H9 (cell line): Measurements from ENCODE around the gene KRTAP19-4. TPM values are rescaled to one million over a fixed set of nuclear protein-coding genes. Genes with fewer than 3 reads are reported as not detected.

Experiments
- DNase-seq: peaks from one replicate; pipeline ENCODE4 v3.0.0-alpha.2; 2017
- H2AFZ ChIP-seq: one replicate; pipeline ENCODE4 v1.6.1; 2013; ENCODE audit warnings: mild to moderate bottlenecking, low read length, control low read depth, moderate library complexity
- H2AK5ac ChIP-seq: 2 replicates; pipeline ENCODE4 v1.6.1; 2013; ENCODE audit warnings: low read length, control low read depth, mixed read lengths; ENCODE audit not compliant: insufficient read length
- H2BK120ac ChIP-seq: one replicate; pipeline ENCODE4 v1.6.1; 2013; ENCODE audit warnings: low read depth, mild to moderate bottlenecking, low read length, control low read depth, inconsistent platforms; ENCODE audit not compliant: poor library complexity, severe bottlenecking
- H2BK12ac ChIP-seq: 2 replicates; pipeline ENCODE4 v1.6.1; 2013; ENCODE audit warnings: low read length, control low read depth, mixed read lengths, low read depth; ENCODE audit not compliant: insufficient read length
- H2BK15ac ChIP-seq: 2 replicates; pipeline ENCODE4 v1.6.1; 2013; ENCODE audit warnings: low read depth, low read length, control low read depth
- H2BK20ac ChIP-seq: one replicate; pipeline ENCODE4 v1.6.1; 2013; ENCODE audit warnings: low read depth, mild to moderate bottlenecking, low read length, control low read depth, inconsistent platforms; ENCODE audit not compliant: poor library complexity, severe bottlenecking
- H2BK5ac ChIP-seq: 2 replicates; pipeline ENCODE4 v1.6.1; 2013; ENCODE audit warnings: low read length, control low read depth, mixed read lengths; ENCODE audit not compliant: insufficient read length
- H3K14ac ChIP-seq: 2 replicates; pipeline ENCODE4 v1.6.1; 2013; ENCODE audit warnings: low read length, control low read depth; ENCODE audit not compliant: insufficient read depth
- H3K18ac ChIP-seq: 2 replicates; pipeline ENCODE4 v1.6.1; 2013; ENCODE audit warnings: low read depth, mild to moderate bottlenecking, mixed read lengths, low read length, control low read depth; ENCODE audit not compliant: insufficient read length
- H3K23ac ChIP-seq: 2 replicates; pipeline ENCODE4 v1.6.1; 2013; ENCODE audit warnings: low read length, control low read depth, mixed read lengths, low read depth; ENCODE audit not compliant: insufficient read length
- H3K23me2 ChIP-seq: 2 replicates; pipeline ENCODE4 v1.6.1; 2013; ENCODE audit warnings: low read depth, mild to moderate bottlenecking, mixed read lengths, low read length, control low read depth; ENCODE audit not compliant: insufficient read length, poor library complexity, severe bottlenecking
- H3K27ac ChIP-seq: 2 replicates; pipeline ENCODE4 v1.5.1; 2013; ENCODE audit warnings: low read length, control low read depth, mixed read lengths, low read depth; ENCODE audit not compliant: insufficient read length
- H3K27me3 ChIP-seq: 2 replicates; pipeline ENCODE4 v1.6.1; 2013; ENCODE audit warnings: low read length, control low read depth, inconsistent platforms; ENCODE audit not compliant: insufficient read depth
- H3K4ac ChIP-seq: 2 replicates; pipeline ENCODE4 v1.6.1; 2013; ENCODE audit warnings: low read depth, mild to moderate bottlenecking, control low read depth, inconsistent platforms, low read length, moderate library complexity
- H3K4me1 ChIP-seq: 2 replicates; pipeline ENCODE4 v1.6.1; 2013; ENCODE audit warnings: low read length, control low read depth, inconsistent platforms; ENCODE audit not compliant: insufficient read depth
- H3K4me2 ChIP-seq: 2 replicates; pipeline ENCODE4 v1.6.1; 2013; ENCODE audit warnings: low read length, control low read depth, mixed read lengths; ENCODE audit not compliant: insufficient read length, insufficient read depth
- H3K56ac ChIP-seq: 2 replicates; pipeline ENCODE4 v1.6.1; 2013; ENCODE audit warnings: low read depth, mild to moderate bottlenecking, mixed read lengths, low read length, control low read depth; ENCODE audit not compliant: insufficient read length
- H3K79me1 ChIP-seq: 2 replicates; pipeline ENCODE4 v1.6.1; 2013; ENCODE audit warnings: low read depth, mild to moderate bottlenecking, moderate library complexity, low read length, control low read depth, inconsistent platforms; ENCODE audit not compliant: insufficient read depth, poor library complexity, severe bottlenecking
- H3K79me2 ChIP-seq: 2 replicates; pipeline ENCODE4 v1.6.1; 2013; ENCODE audit warnings: low read length, control low read depth, inconsistent platforms; ENCODE audit not compliant: insufficient read depth
- H3K9ac ChIP-seq: 2 replicates; pipeline ENCODE4 v1.6.1; 2013; ENCODE audit warnings: low read length, control low read depth, mixed read lengths; ENCODE audit not compliant: insufficient read length; ENCODE audit errors: extremely low read depth
- H3K9me3 ChIP-seq: one replicate; pipeline ENCODE4 v1.6.1; 2013; ENCODE audit warnings: low read depth, low read length, inconsistent platforms; ENCODE audit not compliant: control insufficient read depth
- H3T11ph ChIP-seq: one replicate; pipeline ENCODE4 v1.6.1; 2013; ENCODE audit warnings: mild to moderate bottlenecking, low read length, control low read depth, inconsistent platforms
- H4K20me1 ChIP-seq: one replicate; pipeline ENCODE4 v1.6.1; 2013; ENCODE audit not compliant: control insufficient read depth, insufficient read length, insufficient read depth
- H4K5ac ChIP-seq: 2 replicates; pipeline ENCODE4 v1.6.1; 2013; ENCODE audit warnings: low read depth, mild to moderate bottlenecking, mixed read lengths, low read length, control low read depth; ENCODE audit not compliant: insufficient read length
- H4K8ac ChIP-seq: replicated peaks from 2 replicates; pipeline ENCODE4 v1.6.1; 2013; ENCODE audit warnings: low read length, control low read depth, mixed read lengths, low read depth; ENCODE audit not compliant: insufficient read length
- H4K91ac ChIP-seq: 2 replicates; pipeline ENCODE4 v1.6.1; 2013; ENCODE audit warnings: low read depth, mild to moderate bottlenecking, moderate library complexity, mixed read lengths, low read length, control low read depth; ENCODE audit not compliant: insufficient read length
- H3K27ac Mint-ChIP-seq, 3 experiments: 2 replicates in 2 of 3; 3 replicates in 1 of 3; pipeline ENCODE4 v1.8.0; 2020 to 2021; ENCODE audit warnings: mixed read lengths in 3 of 3, mild to moderate bottlenecking in 1 of 3, moderate library complexity in 1 of 3
- H3K27me3 Mint-ChIP-seq: 2 replicates; pipeline ENCODE4 v1.8.0; 2021; ENCODE audit warnings: low read depth, mild to moderate bottlenecking, moderate library complexity, mixed read lengths
- H3K36me3 Mint-ChIP-seq, 3 experiments: 2 replicates in 2 of 3; 3 replicates in 1 of 3; pipeline ENCODE4 v1.8.0; 2020 to 2021; ENCODE audit warnings: low read depth in 3 of 3, mixed read lengths in 3 of 3; ENCODE audit not compliant: insufficient read depth in 1 of 3
- H3K4me1 Mint-ChIP-seq, 2 experiments: 2 replicates each; pipeline ENCODE4 v1.8.0; 2020; ENCODE audit warnings: mixed read lengths in 2 of 2
- H3K4me3 Mint-ChIP-seq, 2 experiments: 2 replicates in 1 of 2; 3 replicates in 1 of 2; pipeline ENCODE4 v1.8.0; 2020 to 2021; ENCODE audit warnings: mild to moderate bottlenecking in 2 of 2, mixed read lengths in 2 of 2, moderate library complexity in 1 of 2
- H3K9me3 Mint-ChIP-seq, 2 experiments: 2 replicates in 1 of 2; 3 replicates in 1 of 2; pipeline ENCODE4 v1.8.0; 2020; ENCODE audit warnings: mild to moderate bottlenecking in 2 of 2, mixed read lengths in 2 of 2, moderate library complexity in 1 of 2
- CTCF ChIP-seq: fragments of 200-600 bp; sonication (generic); conservative IDR thresholded peaks from 3 replicates; pipeline ENCODE4 v1.8.0; 2021; ENCODE audit warnings: antibody characterized with exemption, mild to moderate bottlenecking
- WGBS: extraction: QIAGEN DNeasy Blood & Tissue Kit; methylation state at CpG from one replicate; pipeline ENCODE4 v1.1.7; 2013; ENCODE audit warnings: missing lambda C conversion rate, low lambda C conversion rate, mixed read lengths; ENCODE audit not compliant: insufficient read length; ENCODE audit errors: extremely low coverage; 5-methylcytosine and 5-hydroxymethylcytosine counted together
- total RNA-seq: library from RNA; stranded (reverse); gene quantifications from 2 replicates; pipeline ENCODE4 v1.2.1, GENCODE V29; 2021

Gene KRTAP19-4
- total RNA-seq, 1 experiment from 2014 or later: not detected

- Histone ChIP-seq H4K20me1 (no peaks in the 10 kb centered on the region), H2BK12ac (no peak overlapping the region), H2BK5ac (no peak overlapping the region), H3K56ac (no peak overlapping the region), H3K4me1 (no peaks in the 10 kb centered on the region), H3K23ac (no peak overlapping the region), H2AK5ac (no peak overlapping the region), H2BK120ac (no peak overlapping the region), H2BK20ac (no peak overlapping the region), H4K5ac (no peak overlapping the region), H4K8ac (no peak overlapping the region), H3K14ac (no peak overlapping the region), H3T11ph (no peak overlapping the region), H4K91ac (no peak overlapping the region), H3K9me3 (no peaks in the 10 kb centered on the region), H2BK15ac (no peak overlapping the region), H3K79me2 (no peaks in the 10 kb centered on the region), H2AFZ (no peak overlapping the region), H3K27me3 (no peaks in the 10 kb centered on the region), H3K4me2 (no peak overlapping the region), H3K79me1 (no peaks in the 10 kb centered on the region), H3K23me2 (no peaks in the 10 kb centered on the region), H3K18ac (no peak overlapping the region), H3K27ac (no peak overlapping the region), H3K9ac (no peak overlapping the region), H3K4ac (no peak overlapping the region)
- DNase-seq: no peak
- Mint-ChIP-seq H3K27me3 (no peaks in the 10 kb centered on the region), H3K27ac (no peak overlapping the region), H3K4me1 (no peaks in the 10 kb centered on the region), H3K36me3 (no peaks in the 10 kb centered on the region), H3K4me3 (no peak overlapping the region), H3K9me3 (no peaks in the 10 kb centered on the region)
- no peak for TF ChIP-seq CTCF
- no CpG with 5 or more reads among the region's 6 CpGs for WGBS
These were observed 27.9 kb downstream of the KRTAP19-4 start for GRCh38 chr21:30468900-30469714.
